GM23338 (cell line): ENCODE data around the gene ADAMTS18. TPM values are rescaled to one million over a fixed set of nuclear protein-coding genes. Genes with fewer than 3 reads are reported as not detected.

Source experiments
- ATAC-seq: fragments of 200-7000 bp; cut with Tn5 transposase; 3 replicates; pipeline ENCODE4 v1.9.1; 2020
- DNase-seq: peaks from one replicate; pipeline ENCODE4 v3.0.0-alpha.2; 2015; ENCODE audit warnings: low spot score
- H2AFZ ChIP-seq: fragments of 200-600 bp; sonication (generic); 2 replicates; pipeline ENCODE4 v1.8.0; 2016; ENCODE audit warnings: antibody characterized with exemption, mild to moderate bottlenecking, moderate library complexity
- H3F3A ChIP-seq: fragments of 200-600 bp; sonication (generic); replicated peaks from 2 replicates; pipeline ENCODE4 v1.8.0; 2017; ENCODE audit warnings: antibody characterized with exemption, mixed run types, low read depth
- H3K27ac ChIP-seq: fragments of 200-600 bp; sonication (generic); 2 replicates; pipeline ENCODE4 v1.6.1; 2016; ENCODE audit warnings: low read depth
- H3K27me3 ChIP-seq: fragments of 200-600 bp; sonication (generic); 2 replicates; pipeline ENCODE4 v1.8.0; 2016; ENCODE audit warnings: mild to moderate bottlenecking, mixed run types, moderate library complexity; ENCODE audit not compliant: insufficient read depth
- H3K36me3 ChIP-seq: fragments of 200-600 bp; sonication (generic); 2 replicates; pipeline ENCODE4 v1.8.0; 2016; ENCODE audit warnings: mild to moderate bottlenecking; ENCODE audit not compliant: insufficient read depth
- H3K4me1 ChIP-seq: fragments of 200-600 bp; sonication (generic); 2 replicates; pipeline ENCODE4 v1.8.0; 2016; ENCODE audit warnings: mild to moderate bottlenecking, moderate library complexity; ENCODE audit not compliant: insufficient read depth
- H3K4me2 ChIP-seq: fragments of 200-600 bp; sonication (generic); 2 replicates; pipeline ENCODE4 v1.7.1; 2017; ENCODE audit warnings: mixed run types
- H3K4me3 ChIP-seq: fragments of 200-600 bp; sonication (generic); 2 replicates; pipeline ENCODE4 v1.6.1; 2016; ENCODE audit warnings: mixed run types
- H3K79me2 ChIP-seq: fragments of 200-600 bp; sonication (generic); replicated peaks from 2 replicates; pipeline ENCODE4 v1.8.0; 2017; ENCODE audit warnings: mild to moderate bottlenecking; ENCODE audit not compliant: insufficient read depth
- H3K9me2 ChIP-seq: fragments of 200-600 bp; sonication (generic); 2 replicates; pipeline ENCODE4 v1.8.0; 2017; ENCODE audit not compliant: insufficient read depth
- H4K20me1 ChIP-seq: fragments of 200-600 bp; sonication (generic); replicated peaks from 2 replicates; pipeline ENCODE4 v1.8.0; 2017; ENCODE audit warnings: mild to moderate bottlenecking; ENCODE audit not compliant: insufficient read depth
- H3K27ac Mint-ChIP-seq: 2 replicates; pipeline ENCODE4 v1.8.0; 2020; ENCODE audit warnings: inconsistent platforms, mild to moderate bottlenecking, moderate library complexity, mixed read lengths
- H3K27me3 Mint-ChIP-seq: 3 replicates; pipeline ENCODE4 v1.8.0; 2022; ENCODE audit warnings: low read depth, mild to moderate bottlenecking, moderate library complexity, mixed read lengths, inconsistent platforms; ENCODE audit not compliant: insufficient read depth, poor library complexity
- H3K36me3 Mint-ChIP-seq: 3 replicates; pipeline ENCODE4 v1.8.0; 2021; ENCODE audit warnings: low read depth, mild to moderate bottlenecking, inconsistent platforms, moderate library complexity, mixed read lengths
- H3K4me1 Mint-ChIP-seq: 3 replicates; pipeline ENCODE4 v1.8.0; 2020; ENCODE audit warnings: mild to moderate bottlenecking, inconsistent platforms, mixed read lengths
- H3K4me3 Mint-ChIP-seq: 3 replicates; pipeline ENCODE4 v1.8.0; 2021; ENCODE audit warnings: moderate library complexity, mild to moderate bottlenecking, inconsistent platforms, mixed read lengths
- H3K9me3 Mint-ChIP-seq: 3 replicates; pipeline ENCODE4 v1.8.0; 2020; ENCODE audit warnings: moderate library complexity, mild to moderate bottlenecking, inconsistent platforms, mixed read lengths
- CREB1 ChIP-seq: fragments of 250-450 bp; sonication (Bioruptor Pico); IDR thresholded peaks from 2 replicates; pipeline ENCODE4 v1.5.0; 2020; ENCODE audit warnings: low read depth, mild to moderate bottlenecking, moderate library complexity
- EZH2 ChIP-seq: fragments of 200-600 bp; sonication (generic); IDR thresholded peaks from one replicate; pipeline ENCODE4 v1.8.0; 2017; ENCODE audit warnings: antibody characterized with exemption, mild to moderate bottlenecking, low read depth; ENCODE audit not compliant: unreplicated experiment
- JUNB ChIP-seq: IDR thresholded peaks from one replicate; pipeline ENCODE4 v1.6.1; 2016; ENCODE audit warnings: antibody characterized with exemption; ENCODE audit not compliant: unreplicated experiment
- NANOG ChIP-seq: IDR thresholded peaks from 2 replicates; pipeline ENCODE4 v1.6.1; 2016; ENCODE audit warnings: antibody characterized with exemption, borderline replicate concordance
- POLR2AphosphoS5 ChIP-seq: IDR thresholded peaks from 2 replicates; pipeline ENCODE4 v1.6.1; 2016; ENCODE audit warnings: antibody characterized with exemption, low read depth
- ZNF114 ChIP-seq: fragments of 250-450 bp; sonication (Bioruptor Pico); IDR thresholded peaks from 2 replicates; pipeline ENCODE4 v1.5.0; 2020; ENCODE audit warnings: mild to moderate bottlenecking, moderate library complexity
- ZNF331 ChIP-seq: fragments of 250-450 bp; sonication (Bioruptor Pico); IDR thresholded peaks from 2 replicates; pipeline ENCODE4 v1.5.0; 2020; ENCODE audit warnings: low read depth, mild to moderate bottlenecking, moderate library complexity
- polyA plus RNA-seq: library from polyadenylated mRNA; unstranded; fragments of >200 nt; fragmentation: Nextera tagmentation; extraction: Ambion mirVana; gene quantifications from 2 replicates; pipeline ENCODE4 v1.2.1, GENCODE V29; 2016
- total RNA-seq: library from RNA; depleted of rRNA; stranded (reverse); fragments of >200 nt; shearing (Covaris generic); gene quantifications from 2 replicates; pipeline ENCODE4 v1.2.3, GENCODE V29; 2014
- TF ChIP-seq, protein P1 (sequence below), 2 experiments: fragments of 200-600 bp in 1 of 2; sonication (generic) in 1 of 2; conservative IDR thresholded peaks; 2 replicates each; pipeline versions ENCODE4 v1.5.1 to v1.6.1; 2016 to 2017; ENCODE audit warnings: antibody characterized with exemption in 2 of 2, low read depth in 2 of 2, mild to moderate bottlenecking in 2 of 2, moderate library complexity in 1 of 2
- TF ChIP-seq, protein P2 (sequence below): IDR thresholded peaks from one replicate; pipeline ENCODE4 v1.6.1; 2018; ENCODE audit warnings: antibody characterized with exemption; ENCODE audit not compliant: unreplicated experiment
- TF ChIP-seq, protein P3 (sequence below): fragments of 250-450 bp; sonication (Bioruptor Pico); IDR thresholded peaks from 2 replicates; pipeline ENCODE4 v1.5.0; 2020; ENCODE audit warnings: mild to moderate bottlenecking, moderate library complexity
- TF ChIP-seq, protein P4 (sequence below): IDR thresholded peaks from 2 replicates; pipeline ENCODE4 v1.6.1; 2016; ENCODE audit warnings: antibody characterized with exemption

ADAMTS18 gene
- total and polyA plus RNA-seq, 2 experiments from 2014 or later, result 0.15 to 0.90 TPM

DNA sequence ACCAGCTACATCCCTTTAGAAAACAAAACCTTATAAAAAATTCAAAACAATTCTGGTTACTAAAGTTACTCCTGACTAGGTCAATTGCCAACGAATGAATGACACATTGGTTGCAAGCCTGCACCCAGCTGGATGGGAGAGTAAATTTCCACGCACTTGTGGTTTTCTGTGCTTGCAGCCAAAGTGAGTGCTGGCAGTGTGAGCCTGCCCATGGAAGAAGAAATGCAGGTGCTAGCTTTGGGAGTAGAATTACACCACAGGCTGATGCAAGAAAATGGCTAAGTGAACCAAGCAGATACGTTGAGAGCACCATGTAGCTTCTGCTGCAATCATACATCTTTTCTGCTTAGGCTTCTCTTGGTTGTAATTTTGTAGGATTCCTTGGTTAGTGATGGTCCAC is 161.0 kb downstream of the ADAMTS18 start:
- Mint-ChIP-seq H3K36me3 (no peaks in the 10 kb centered on the region; the same call in 2 of the 3 replicates), H3K27me3 (peaks cover 2% of the 10 kb centered on the region), H3K27ac (peak overlapping the region; percentile 89), H3K4me3 (no peak overlapping the region), H3K9me3 (no peaks in the 10 kb centered on the region; the same call in 1 of the 3 replicates), H3K4me1 (peaks cover 13% of the 10 kb centered on the region)
- Histone ChIP-seq H3K4me3 (no peak overlapping the region), H3K27me3 (no peaks in the 10 kb centered on the region), H3K4me2 (0 out of 2 replicates have a peak overlapping the region, but pooled peaks have one; percentile 6), H3K4me1 (peaks cover 4% of the 10 kb centered on the region; the same call in 1 of the 2 replicates), H3K27ac (no peak overlapping the region), H2AFZ (peak overlapping the region; percentile 67; the same call in 1 of the 2 replicates), H3F3A (no peaks in the 10 kb centered on the region), H3K79me2 (no peaks in the 10 kb centered on the region), H4K20me1 (no peaks in the 10 kb centered on the region), H3K36me3 (no peaks in the 10 kb centered on the region), H3K9me2 (no peaks in the 10 kb centered on the region)
- DNase-seq, result peak; percentile 44
- no peak for TF ChIP-seq JUNB
- no peak for TF ChIP-seq EZH2
- no peak for TF ChIP-seq ZNF331 (CRISPR knock-in tag)
- TF ChIP-seq, protein P1, sequence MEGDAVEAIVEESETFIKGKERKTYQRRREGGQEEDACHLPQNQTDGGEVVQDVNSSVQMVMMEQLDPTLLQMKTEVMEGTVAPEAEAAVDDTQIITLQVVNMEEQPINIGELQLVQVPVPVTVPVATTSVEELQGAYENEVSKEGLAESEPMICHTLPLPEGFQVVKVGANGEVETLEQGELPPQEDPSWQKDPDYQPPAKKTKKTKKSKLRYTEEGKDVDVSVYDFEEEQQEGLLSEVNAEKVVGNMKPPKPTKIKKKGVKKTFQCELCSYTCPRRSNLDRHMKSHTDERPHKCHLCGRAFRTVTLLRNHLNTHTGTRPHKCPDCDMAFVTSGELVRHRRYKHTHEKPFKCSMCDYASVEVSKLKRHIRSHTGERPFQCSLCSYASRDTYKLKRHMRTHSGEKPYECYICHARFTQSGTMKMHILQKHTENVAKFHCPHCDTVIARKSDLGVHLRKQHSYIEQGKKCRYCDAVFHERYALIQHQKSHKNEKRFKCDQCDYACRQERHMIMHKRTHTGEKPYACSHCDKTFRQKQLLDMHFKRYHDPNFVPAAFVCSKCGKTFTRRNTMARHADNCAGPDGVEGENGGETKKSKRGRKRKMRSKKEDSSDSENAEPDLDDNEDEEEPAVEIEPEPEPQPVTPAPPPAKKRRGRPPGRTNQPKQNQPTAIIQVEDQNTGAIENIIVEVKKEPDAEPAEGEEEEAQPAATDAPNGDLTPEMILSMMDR (conservative IDR thresholded peaks at IDR 0.05; ENCODE audit: low read depth in 2 of 2), result no peak
- TF ChIP-seq, protein P2, sequence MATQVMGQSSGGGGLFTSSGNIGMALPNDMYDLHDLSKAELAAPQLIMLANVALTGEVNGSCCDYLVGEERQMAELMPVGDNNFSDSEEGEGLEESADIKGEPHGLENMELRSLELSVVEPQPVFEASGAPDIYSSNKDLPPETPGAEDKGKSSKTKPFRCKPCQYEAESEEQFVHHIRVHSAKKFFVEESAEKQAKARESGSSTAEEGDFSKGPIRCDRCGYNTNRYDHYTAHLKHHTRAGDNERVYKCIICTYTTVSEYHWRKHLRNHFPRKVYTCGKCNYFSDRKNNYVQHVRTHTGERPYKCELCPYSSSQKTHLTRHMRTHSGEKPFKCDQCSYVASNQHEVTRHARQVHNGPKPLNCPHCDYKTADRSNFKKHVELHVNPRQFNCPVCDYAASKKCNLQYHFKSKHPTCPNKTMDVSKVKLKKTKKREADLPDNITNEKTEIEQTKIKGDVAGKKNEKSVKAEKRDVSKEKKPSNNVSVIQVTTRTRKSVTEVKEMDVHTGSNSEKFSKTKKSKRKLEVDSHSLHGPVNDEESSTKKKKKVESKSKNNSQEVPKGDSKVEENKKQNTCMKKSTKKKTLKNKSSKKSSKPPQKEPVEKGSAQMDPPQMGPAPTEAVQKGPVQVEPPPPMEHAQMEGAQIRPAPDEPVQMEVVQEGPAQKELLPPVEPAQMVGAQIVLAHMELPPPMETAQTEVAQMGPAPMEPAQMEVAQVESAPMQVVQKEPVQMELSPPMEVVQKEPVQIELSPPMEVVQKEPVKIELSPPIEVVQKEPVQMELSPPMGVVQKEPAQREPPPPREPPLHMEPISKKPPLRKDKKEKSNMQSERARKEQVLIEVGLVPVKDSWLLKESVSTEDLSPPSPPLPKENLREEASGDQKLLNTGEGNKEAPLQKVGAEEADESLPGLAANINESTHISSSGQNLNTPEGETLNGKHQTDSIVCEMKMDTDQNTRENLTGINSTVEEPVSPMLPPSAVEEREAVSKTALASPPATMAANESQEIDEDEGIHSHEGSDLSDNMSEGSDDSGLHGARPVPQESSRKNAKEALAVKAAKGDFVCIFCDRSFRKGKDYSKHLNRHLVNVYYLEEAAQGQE, result no peak
- TF ChIP-seq, protein P3, sequence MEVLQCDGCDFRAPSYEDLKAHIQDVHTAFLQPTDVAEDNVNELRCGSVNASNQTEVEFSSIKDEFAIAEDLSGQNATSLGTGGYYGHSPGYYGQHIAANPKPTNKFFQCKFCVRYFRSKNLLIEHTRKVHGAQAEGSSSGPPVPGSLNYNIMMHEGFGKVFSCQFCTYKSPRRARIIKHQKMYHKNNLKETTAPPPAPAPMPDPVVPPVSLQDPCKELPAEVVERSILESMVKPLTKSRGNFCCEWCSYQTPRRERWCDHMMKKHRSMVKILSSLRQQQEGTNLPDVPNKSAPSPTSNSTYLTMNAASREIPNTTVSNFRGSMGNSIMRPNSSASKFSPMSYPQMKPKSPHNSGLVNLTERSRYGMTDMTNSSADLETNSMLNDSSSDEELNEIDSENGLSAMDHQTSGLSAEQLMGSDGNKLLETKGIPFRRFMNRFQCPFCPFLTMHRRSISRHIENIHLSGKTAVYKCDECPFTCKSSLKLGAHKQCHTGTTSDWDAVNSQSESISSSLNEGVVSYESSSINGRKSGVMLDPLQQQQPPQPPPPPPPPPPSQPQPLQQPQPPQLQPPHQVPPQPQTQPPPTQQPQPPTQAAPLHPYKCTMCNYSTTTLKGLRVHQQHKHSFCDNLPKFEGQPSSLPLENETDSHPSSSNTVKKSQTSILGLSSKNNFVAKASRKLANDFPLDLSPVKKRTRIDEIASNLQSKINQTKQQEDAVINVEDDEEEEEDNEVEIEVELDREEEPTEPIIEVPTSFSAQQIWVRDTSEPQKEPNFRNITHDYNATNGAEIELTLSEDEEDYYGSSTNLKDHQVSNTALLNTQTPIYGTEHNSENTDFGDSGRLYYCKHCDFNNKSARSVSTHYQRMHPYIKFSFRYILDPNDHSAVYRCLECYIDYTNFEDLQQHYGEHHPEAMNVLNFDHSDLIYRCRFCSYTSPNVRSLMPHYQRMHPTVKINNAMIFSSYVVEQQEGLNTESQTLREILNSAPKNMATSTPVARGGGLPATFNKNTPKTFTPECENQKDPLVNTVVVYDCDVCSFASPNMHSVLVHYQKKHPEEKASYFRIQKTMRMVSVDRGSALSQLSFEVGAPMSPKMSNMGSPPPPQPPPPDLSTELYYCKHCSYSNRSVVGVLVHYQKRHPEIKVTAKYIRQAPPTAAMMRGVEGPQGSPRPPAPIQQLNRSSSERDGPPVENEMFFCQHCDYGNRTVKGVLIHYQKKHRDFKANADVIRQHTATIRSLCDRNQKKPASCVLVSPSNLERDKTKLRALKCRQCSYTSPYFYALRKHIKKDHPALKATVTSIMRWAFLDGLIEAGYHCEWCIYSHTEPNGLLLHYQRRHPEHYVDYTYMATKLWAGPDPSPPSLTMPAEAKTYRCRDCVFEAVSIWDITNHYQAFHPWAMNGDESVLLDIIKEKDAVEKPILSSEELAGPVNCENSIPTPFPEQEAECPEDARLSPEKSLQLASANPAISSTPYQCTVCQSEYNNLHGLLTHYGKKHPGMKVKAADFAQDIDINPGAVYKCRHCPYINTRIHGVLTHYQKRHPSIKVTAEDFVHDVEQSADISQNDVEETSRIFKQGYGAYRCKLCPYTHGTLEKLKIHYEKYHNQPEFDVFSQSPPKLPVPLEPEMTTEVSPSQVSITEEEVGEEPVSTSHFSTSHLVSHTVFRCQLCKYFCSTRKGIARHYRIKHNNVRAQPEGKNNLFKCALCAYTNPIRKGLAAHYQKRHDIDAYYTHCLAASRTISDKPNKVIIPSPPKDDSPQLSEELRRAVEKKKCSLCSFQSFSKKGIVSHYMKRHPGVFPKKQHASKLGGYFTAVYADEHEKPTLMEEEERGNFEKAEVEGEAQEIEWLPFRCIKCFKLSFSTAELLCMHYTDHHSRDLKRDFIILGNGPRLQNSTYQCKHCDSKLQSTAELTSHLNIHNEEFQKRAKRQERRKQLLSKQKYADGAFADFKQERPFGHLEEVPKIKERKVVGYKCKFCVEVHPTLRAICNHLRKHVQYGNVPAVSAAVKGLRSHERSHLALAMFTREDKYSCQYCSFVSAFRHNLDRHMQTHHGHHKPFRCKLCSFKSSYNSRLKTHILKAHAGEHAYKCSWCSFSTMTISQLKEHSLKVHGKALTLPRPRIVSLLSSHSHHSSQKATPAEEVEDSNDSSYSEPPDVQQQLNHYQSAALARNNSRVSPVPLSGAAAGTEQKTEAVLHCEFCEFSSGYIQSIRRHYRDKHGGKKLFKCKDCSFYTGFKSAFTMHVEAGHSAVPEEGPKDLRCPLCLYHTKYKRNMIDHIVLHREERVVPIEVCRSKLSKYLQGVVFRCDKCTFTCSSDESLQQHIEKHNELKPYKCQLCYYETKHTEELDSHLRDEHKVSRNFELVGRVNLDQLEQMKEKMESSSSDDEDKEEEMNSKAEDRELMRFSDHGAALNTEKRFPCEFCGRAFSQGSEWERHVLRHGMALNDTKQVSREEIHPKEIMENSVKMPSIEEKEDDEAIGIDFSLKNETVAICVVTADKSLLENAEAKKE (CRISPR knock-in tag), result no peak
- TF ChIP-seq POLR2AphosphoS5, result no peak
- TF ChIP-seq, protein P4, sequence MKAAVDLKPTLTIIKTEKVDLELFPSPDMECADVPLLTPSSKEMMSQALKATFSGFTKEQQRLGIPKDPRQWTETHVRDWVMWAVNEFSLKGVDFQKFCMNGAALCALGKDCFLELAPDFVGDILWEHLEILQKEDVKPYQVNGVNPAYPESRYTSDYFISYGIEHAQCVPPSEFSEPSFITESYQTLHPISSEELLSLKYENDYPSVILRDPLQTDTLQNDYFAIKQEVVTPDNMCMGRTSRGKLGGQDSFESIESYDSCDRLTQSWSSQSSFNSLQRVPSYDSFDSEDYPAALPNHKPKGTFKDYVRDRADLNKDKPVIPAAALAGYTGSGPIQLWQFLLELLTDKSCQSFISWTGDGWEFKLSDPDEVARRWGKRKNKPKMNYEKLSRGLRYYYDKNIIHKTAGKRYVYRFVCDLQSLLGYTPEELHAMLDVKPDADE, result no peak
- no peak for TF ChIP-seq ZNF114 (CRISPR knock-in tag)
- no peak for TF ChIP-seq NANOG
- TF ChIP-seq CREB1 (CRISPR knock-in tag), result no peak
- ATAC-seq, result peak; percentile 52; the same call in 2 of the 3 replicates
